Activated naive CD4-positive, alpha-beta T cell treated with anti-CD3 and anti-CD28 coated beads, Interleukin-2, amount 50 U/mL, for 16 hours (primary cell): ENCODE data around the gene DLX3.
"Not testable (repeated sequence)": the region's sequence is repeated elsewhere in the genome, so short reads cannot be mapped to it uniquely, and the experiment has no call there.

Experiments
- DNase-seq: peaks from one replicate; pipeline ENCODE4 v3.0.0-alpha.2; 2020

The DLX3 gene

GRCh38 chr17:49995055-49995738 lies at the start of gene DLX3:
Gene DLX3 (minus strand): TSS chr17:49995224. CDS start chr17:49994998, 226 bp downstream.
- DNase-seq, result no peak

- no peak for DNase-seq
These were observed 49.5 kb upstream of the DLX3 start for GRCh38 chr17:50044483-50044882.

GRCh38 chr17:50043290-50044148 lies 48.5 kb upstream of the DLX3 start:
- no peak for DNase-seq

- DNase-seq, result no peak
These were observed 47.2 kb upstream of the DLX3 start for GRCh38 chr17:50042211-50042610.

- DNase-seq, result not testable (repeated sequence)
These were observed 45.5 kb upstream of the DLX3 start for GRCh38 chr17:50040496-50040895.

- DNase-seq, result no peak
These were observed 44.0 kb upstream of the DLX3 start for GRCh38 chr17:50039058-50039457.

- DNase-seq, result no peak
These were observed 42.5 kb upstream of the DLX3 start for GRCh38 chr17:50037321-50038107.

GRCh38 chr17:50036455-50037261 lies 41.6 kb upstream of the DLX3 start:
- DNase-seq, result no peak

GRCh38 chr17:50035945-50036344 lies 40.9 kb upstream of the DLX3 start:
- no peak for DNase-seq

- DNase-seq, result no peak
These were observed 40.4 kb upstream of the DLX3 start for GRCh38 chr17:50035421-50035879.

- no peak for DNase-seq
These were observed 39.7 kb upstream of the DLX3 start for GRCh38 chr17:50034498-50035364.

GRCh38 chr17:50033316-50033715 lies 38.3 kb upstream of the DLX3 start:
- no peak for DNase-seq

- no peak for DNase-seq
These were observed 34.2 kb upstream of the DLX3 start for GRCh38 chr17:50029185-50029584.

- DNase-seq, result no peak
These were observed 33.7 kb upstream of the DLX3 start for GRCh38 chr17:50028736-50029120.

GRCh38 chr17:50027881-50028735 lies 33.1 kb upstream of the DLX3 start:
- no peak for DNase-seq

- no peak for DNase-seq
These were observed 32.3 kb upstream of the DLX3 start for GRCh38 chr17:50027172-50027880.

GRCh38 chr17:50026837-50027171 lies 31.8 kb upstream of the DLX3 start:
- DNase-seq, result peak; percentile 78

- no peak for DNase-seq
These were observed 31.1 kb upstream of the DLX3 start for GRCh38 chr17:50026046-50026675.

GRCh38 chr17:50024808-50025207 lies 29.8 kb upstream of the DLX3 start:
- no peak for DNase-seq
